Sciatic nerve (tissue), 2 donors: ENCODE results near the gene TGFB1. TPM values are rescaled to one million over a fixed set of nuclear protein-coding genes. Genes with fewer than 3 reads are reported as not detected.
"Not testable (repeated sequence)": the region's sequence is repeated elsewhere in the genome, so short reads cannot be mapped to it uniquely, and the experiment has no call there.

Experiments used
- ATAC-seq: fragments of 200-7000 bp; cut with Tn5 transposase; one replicate; pipeline ENCODE4 v1.9.1; 2020; ENCODE audit warnings: mild to moderate bottlenecking, moderate library complexity
- DNase-seq: peaks from one replicate; pipeline ENCODE4 v3.0.0-alpha.2; 2020; ENCODE audit warnings: low spot score
- intact Hi-C: fragments of 100-400 bp; cut with DNase I; formaldehyde crosslinking; loops from one replicate; pipeline ENCODE4 v1.14.2; 2022
- total RNA-seq: library from RNA; stranded (reverse); fragmentation: NEBNext Ultra II Directional; extraction: Animal tissue kit (Norgen Biotek cat#: 25700); gene quantifications from one replicate; pipeline ENCODE4 v1.2.1, GENCODE V29; 2021
- donor health status: DM: no; HTN: no; CAD: no.
- donor health status: DM: no; HTN: no; CAD: no.

The TGFB1 gene
- total RNA-seq = 33.7 TPM

GRCh38 chr19:41353466-41354342 lies at the start of gene TGFB1:
Gene TGFB1, minus strand, starts transcription at chr19:41353922. Its CDS starts 878 bp downstream, at chr19:41353044.
- DNase-seq (peak; percentile 93), ATAC-seq (peak; percentile 81)
- intact Hi-C loops = no loop called here

DNA sequence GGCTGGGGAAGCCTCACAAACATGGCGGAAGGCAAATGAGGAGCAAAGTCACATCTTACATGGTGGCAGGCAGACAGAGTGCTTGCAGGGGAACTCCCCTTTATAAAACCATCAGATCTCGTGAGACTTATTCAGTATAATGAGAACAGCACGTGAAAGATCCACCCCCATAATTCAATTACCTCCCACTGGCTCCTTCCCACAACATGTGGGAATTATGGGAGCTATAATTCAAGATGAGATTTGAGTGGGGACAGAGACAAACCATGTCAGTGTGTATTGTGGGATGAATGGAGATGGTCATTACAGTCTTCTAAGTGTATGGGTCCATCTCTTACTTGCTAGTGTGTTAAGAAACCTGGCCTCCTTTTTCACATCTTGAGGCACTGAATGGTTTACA lies 48.3 kb upstream of the TGFB1 start:
- DNase-seq (no peak), ATAC-seq (no peak)
- intact Hi-C loops = no loop called here

DNA sequence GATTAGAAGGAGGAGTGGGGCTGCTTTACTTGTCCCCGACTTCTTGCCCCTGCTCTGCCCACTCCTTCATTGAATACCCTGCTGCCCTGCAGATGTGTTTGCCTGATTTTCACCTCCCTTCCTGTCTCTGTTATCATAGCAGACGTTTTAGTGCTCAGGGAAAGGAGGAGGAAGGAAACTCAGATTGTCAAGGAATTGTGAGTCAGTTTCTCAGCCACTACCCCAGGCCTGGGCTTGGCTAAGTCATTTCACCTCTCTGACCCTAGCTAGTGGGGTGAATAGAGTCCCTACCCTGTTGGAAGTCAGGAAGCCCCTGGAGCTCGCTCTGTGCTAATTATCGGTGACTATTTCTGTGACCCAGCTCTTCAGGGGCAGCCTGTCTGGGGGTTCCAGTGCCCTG lies 47.8 kb upstream of the TGFB1 start:
- intact Hi-C loops = no loop called here
- ATAC-seq = no peak
- DNase-seq = no peak

DNA sequence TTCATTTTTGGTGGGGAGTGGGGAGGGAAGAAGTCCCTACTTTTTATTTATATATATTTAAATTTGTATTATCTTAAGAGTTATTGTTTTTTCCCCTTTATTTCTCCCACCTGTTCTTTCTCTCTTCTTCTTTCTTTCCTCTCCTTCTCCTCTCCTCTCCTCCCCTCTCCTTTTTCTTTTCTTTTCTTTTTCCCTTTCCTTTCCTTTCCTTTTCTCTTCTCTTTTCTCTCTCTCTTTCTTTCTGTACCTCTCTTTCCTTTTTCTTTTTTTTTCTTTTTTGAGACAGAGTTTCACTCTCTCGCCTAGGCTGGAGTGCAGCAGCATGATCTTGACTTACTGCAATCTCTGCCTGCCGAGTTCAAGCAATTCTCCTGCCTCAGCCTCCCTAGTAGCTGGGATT lies 45.8 kb upstream of the TGFB1 start:
- DNase-seq (no peak), ATAC-seq (no peak)
- intact Hi-C loops = no loop called here

- intact Hi-C loops = no loop called here
- DNase-seq = no peak
- ATAC-seq = no peak
These were observed 45.4 kb upstream of the TGFB1 start for GRCh38 chr19:41399091-41399490.

DNA sequence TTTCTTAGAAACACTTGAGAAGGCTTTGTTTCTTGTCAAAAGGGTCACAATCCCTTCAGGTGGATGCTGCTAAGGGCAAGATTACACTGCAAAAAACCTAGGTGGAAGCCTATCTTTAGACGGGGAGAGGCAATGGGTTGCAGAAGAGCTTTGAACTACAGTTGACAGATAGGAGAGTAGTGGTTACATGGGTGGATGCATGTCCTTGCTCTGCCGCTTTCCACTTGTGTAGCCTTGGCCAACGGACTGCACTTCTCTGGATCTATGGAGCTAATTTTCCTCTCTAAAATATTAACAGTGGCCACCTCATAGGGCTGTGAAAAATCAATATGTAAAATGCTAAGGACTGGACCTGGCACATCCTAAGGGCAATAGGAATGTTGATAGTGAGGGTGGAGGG lies 44.9 kb upstream of the TGFB1 start:
- ATAC-seq (no peak), DNase-seq (no peak)
- intact Hi-C loops = no loop called here

DNA sequence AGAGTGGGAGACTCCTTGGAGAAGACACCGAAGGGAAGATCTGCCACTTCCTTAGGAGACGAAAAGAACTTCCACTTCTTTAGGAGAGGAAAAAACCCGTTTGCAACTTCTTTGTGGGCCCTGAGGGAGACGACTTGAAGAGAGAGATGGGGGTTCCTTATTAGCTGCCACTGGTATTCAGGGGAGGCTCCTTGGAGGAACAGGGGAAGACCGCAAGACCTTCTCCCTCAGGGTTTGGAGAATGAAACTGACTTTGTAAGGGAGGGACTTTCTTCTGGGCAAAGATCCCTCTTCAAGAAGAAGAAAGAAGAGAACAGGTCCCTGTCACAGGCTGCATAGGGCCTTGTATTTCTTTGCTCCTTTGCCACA lies 44.3 kb upstream of the TGFB1 start:
- ATAC-seq (no peak), DNase-seq (no peak)
- intact Hi-C loops = no loop called here

DNA sequence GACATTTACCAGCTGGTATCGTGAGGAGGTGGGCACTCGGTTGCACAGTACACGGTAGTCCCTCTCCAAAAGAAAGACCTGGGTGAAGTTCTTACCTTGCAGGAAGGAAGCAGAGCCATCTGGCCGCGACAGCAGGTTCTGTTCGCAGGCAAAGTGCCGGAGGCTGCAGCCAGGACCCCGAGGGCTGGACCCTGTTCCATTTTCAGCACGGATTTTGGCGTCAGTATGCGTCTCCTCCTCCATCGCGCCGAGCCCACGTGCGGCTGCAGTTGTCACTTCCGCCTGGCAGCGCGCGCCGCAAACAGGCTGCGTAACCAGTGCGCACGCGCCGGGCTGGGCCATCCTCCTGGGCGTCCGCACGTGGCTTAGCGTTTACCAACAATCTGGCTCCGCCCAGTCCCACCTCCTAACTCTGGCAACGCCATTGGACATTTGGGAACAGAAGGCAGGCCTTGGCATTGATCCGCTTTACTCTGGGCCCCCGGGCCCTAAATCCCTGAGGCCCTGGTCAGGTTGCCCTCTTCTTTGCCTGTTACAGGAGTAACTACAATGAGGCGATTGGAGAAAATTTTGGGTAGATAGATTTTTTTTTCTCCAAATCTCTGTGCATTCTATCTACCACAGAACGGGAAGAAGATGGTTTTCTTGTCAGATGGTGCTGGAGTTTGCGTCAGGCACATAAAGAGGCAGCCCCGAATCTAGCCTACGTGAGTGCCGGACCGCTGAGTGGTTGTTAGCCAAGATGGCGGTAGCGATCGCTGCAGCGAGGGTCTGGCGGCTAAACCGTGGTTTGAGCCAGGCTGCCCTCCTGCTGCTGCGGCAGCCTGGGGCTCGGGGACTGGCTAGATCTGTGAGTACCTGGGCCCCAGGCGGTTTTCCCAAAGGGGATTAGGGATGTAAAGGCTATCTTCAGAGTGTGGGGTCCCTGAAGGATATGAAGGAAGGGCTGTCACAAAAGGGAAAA lies 43.6 kb upstream of the TGFB1 start, which contains the start of the genes BCKDHA and EXOSC5:
Gene BCKDHA, plus strand, starts transcription at position 733 of the 964 bp plus-strand sequence. Its CDS starts 10 bp downstream, at position 743.
Gene EXOSC5, minus strand, starts transcription at position 274 of the 964 bp plus-strand sequence. Its CDS starts 31 bp downstream, at position 243.
- DNase-seq (peak; percentile 99), ATAC-seq (peak; percentile 99)
- intact Hi-C loops = no loop called here

- ATAC-seq (no peak), DNase-seq (no peak)
- intact Hi-C loops = no loop called here
These were observed 41.6 kb upstream of the TGFB1 start for GRCh38 chr19:41395355-41395754.

DNA sequence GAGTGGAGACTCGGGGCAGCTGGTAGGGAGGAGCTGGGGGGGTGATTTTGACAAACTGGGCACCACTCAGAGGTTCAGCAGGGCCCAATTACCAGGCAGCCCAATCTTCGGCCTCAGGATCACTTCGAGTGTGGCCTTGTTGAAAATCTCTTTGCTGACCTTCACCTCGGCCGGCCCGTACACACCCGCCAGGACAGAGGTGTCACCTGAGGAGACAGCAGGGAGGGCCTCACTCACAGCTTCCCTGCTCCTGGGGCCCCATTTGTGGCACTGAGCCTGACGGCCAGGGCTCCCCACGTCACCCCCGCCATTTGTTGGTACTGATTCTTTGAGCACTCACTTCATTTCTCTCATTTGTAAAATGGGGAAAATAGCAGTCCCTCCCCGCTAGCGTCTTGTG lies 39.1 kb upstream of the TGFB1 start:
- intact Hi-C loops = no loop called here
- DNase-seq = no peak

GRCh38 chr19:41391618-41392017 lies 37.9 kb upstream of the TGFB1 start:
- DNase-seq = no peak
- ATAC-seq = no peak
- intact Hi-C loops = no loop called here

More for the DNA sequence above, 39.1 kb upstream of the TGFB1 start:
- ATAC-seq = no peak

GRCh38 chr19:41386442-41386841 lies 32.7 kb upstream of the TGFB1 start:
- intact Hi-C loops = no loop called here
- ATAC-seq (peak; percentile 54), DNase-seq (no peak)

GRCh38 chr19:41384351-41384750 lies 30.6 kb upstream of the TGFB1 start:
- intact Hi-C loops = no loop called here
- DNase-seq (no peak), ATAC-seq (no peak)

DNA sequence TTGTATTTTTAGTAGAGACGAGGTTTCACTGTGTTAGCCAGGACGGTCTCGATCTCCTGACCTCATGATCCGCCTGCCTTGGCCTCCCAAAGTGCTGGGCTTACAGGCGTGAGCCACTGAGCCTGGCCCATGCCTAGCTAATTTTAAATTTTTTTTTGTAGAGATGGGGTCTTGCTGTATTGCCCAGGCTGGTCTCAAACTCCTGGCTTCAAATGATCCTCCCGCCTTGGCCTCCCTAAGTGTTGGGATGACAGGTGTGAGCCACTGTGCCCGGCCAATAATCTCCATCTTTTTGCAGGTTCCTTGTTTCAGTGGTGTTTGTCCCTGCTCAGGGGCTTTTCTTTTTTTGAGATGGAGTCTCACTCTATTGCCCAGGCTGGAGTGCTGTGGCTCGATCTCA lies 27.8 kb upstream of the TGFB1 start:
- ATAC-seq, intact Hi-C loops, DNase-seq: not testable (repeated sequence)

GRCh38 chr19:41377977-41378709 lies 24.4 kb upstream of the TGFB1 start:
- DNase-seq (no peak), ATAC-seq (peak; percentile 9)
- intact Hi-C loops = no loop called here

DNA sequence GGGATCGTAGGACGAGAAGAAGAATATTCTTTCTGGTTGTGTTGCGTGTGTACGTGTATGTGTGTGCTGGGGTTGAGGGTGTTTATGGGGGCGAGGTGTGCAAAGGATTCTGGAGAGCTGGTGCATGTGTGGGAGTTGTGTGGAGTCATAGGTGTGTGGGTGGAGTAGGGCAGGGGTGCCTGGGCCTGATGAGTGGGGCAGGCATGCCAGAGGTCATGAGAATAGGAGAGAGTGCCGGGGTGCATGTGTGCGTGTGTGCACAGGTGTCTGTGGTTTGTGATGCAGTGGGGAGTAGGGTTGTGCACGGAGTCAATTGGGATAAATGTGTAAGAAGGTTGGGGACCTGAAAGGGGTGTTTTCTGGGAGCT lies 23.3 kb upstream of the TGFB1 start:
- peak; percentile 24 for ATAC-seq
- intact Hi-C loops = no loop called here
- DNase-seq = no peak

- ATAC-seq = peak; percentile 73
- intact Hi-C loops = no loop called here
- peak; percentile 71 for DNase-seq
These were observed 22.7 kb upstream of the TGFB1 start, which contains the start of gene TMEM91 for GRCh38 chr19:41376241-41376997. Gene TMEM91, plus strand, starts transcription at chr19:41376533. Its CDS starts 1,777 bp downstream, at chr19:41378310.

DNA sequence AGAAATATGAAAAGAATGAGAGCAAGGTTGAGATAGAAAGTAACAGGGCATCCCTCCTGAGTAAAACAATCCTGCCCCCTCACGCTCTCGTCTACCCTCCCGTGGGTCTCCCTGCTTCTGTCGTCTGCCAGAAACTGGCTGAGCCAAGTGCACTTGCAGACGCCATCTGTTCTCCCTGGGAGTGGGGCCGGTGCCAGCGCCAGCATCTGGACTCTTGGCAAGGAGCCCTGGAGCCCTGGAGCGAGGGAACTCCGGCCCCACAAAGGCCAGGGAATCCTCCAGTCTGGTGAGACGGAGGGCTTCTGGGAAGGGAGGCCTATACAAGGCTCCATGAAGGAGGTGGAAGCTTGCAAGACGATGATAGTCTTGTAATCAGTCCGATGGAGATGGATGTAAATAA lies 20.3 kb upstream of the TGFB1 start:
- intact Hi-C loops = no loop called here
- DNase-seq (peak; percentile 87), ATAC-seq (peak; percentile 69)
